Spinal cord (tissue), 10 donors: Measurements from ENCODE around the gene RAB27A. TPM values are rescaled to one million over a fixed set of nuclear protein-coding genes. Genes with fewer than 3 reads are reported as not detected.

Source experiments
- DNase-seq, 6 donors: peaks; one replicate each; pipeline versions ENCODE4 v3.0.0 to v3.0.0-alpha.2; 2013 to 2015; ENCODE audit warnings: low spot score in 6 of 6, low read depth in 4 of 6
- H3K27ac ChIP-seq: one replicate; pipeline ENCODE4 v1.5.1; 2013; ENCODE audit warnings: low read depth, low read length, control low read depth
- H3K27me3 ChIP-seq: one replicate; pipeline ENCODE4 v1.6.1; 2013; ENCODE audit warnings: low read length; ENCODE audit not compliant: control insufficient read depth, insufficient read depth
- H3K36me3 ChIP-seq: one replicate; pipeline ENCODE4 v1.6.1; 2013; ENCODE audit warnings: low read length; ENCODE audit not compliant: control insufficient read depth, insufficient read depth
- H3K4me1 ChIP-seq: one replicate; pipeline ENCODE4 v1.6.1; 2013; ENCODE audit warnings: low read length; ENCODE audit not compliant: control insufficient read depth, insufficient read depth
- H3K4me3 ChIP-seq: one replicate; pipeline ENCODE4 v1.5.1; 2013; ENCODE audit warnings: low read depth, low read length, control low read depth
- H3K9me3 ChIP-seq: one replicate; pipeline ENCODE4 v1.6.1; 2013; ENCODE audit warnings: low read length; ENCODE audit not compliant: control insufficient read depth, insufficient read depth
- WGBS: methylation state at CpG from one replicate; pipeline ENCODE4 v1.1.5; 2013; ENCODE audit warnings: missing lambda C conversion rate; ENCODE audit not compliant: insufficient coverage; 5-methylcytosine and 5-hydroxymethylcytosine counted together
- polyA plus RNA-seq, 2 donors: library from polyadenylated mRNA; unstranded; fragments of 120-200 nt; gene quantifications; one replicate each; pipeline ENCODE4 v1.2.1, GENCODE V29; 2013; ENCODE audit not compliant: insufficient read length in 2 of 2
- total RNA-seq, 2 donors: library from RNA; depleted of rRNA in 1 of 2; stranded (reverse); fragments of 120-200 nt in 1 of 2; fragments of >200 nt in 1 of 2; gene quantifications; one replicate each; pipeline versions ENCODE4 v1.2.3 to v1.2.4, GENCODE V29; 2013 to 2014
- donor health status: healthy.

Gene RAB27A
- total and polyA plus RNA-seq, 4 donors: 4.3 to 8.4 (median 7.1) TPM

- Histone ChIP-seq H3K9me3 (no peaks in the 10 kb centered on the region), H3K36me3 (no peaks in the 10 kb centered on the region), H3K27ac (no peak overlapping the region), H3K4me1 (no peaks in the 10 kb centered on the region), H3K27me3 (no peaks in the 10 kb centered on the region), H3K4me3 (no peak overlapping the region)
- no peak for DNase-seq
- 91% methylated on average over 1 of the region's 2 CpGs for WGBS
Measured at GRCh38 chr15:55234104-55234799, 55.4 kb downstream of the RAB27A start.

- no peak overlapping the region for H3K4me3 ChIP-seq
- no CpG with 5 or more reads among the region's 1 CpG for WGBS
Measured at GRCh38 chr15:55231455-55231854, 58.2 kb downstream of the RAB27A start.

GRCh38 chr15:55230953-55231352 is 58.7 kb downstream of the RAB27A start:
- DNase-seq: no peak
- H3K4me1 ChIP-seq: no peaks in the 10 kb centered on the region
- H3K27ac ChIP-seq: no peak overlapping the region
- no peaks in the 10 kb centered on the region for H3K9me3 ChIP-seq
- no peaks in the 10 kb centered on the region for H3K27me3 ChIP-seq
- H3K4me3 ChIP-seq: no peak overlapping the region
- WGBS: no CpG with 5 or more reads among the region's 1 CpG
- no peaks in the 10 kb centered on the region for H3K36me3 ChIP-seq

More at GRCh38 chr15:55231455-55231854, 58.2 kb downstream of the RAB27A start:
- DNase-seq: no peak
- Histone ChIP-seq H3K36me3 (no peaks in the 10 kb centered on the region), H3K9me3 (no peaks in the 10 kb centered on the region), H3K27me3 (no peaks in the 10 kb centered on the region), H3K27ac (no peak overlapping the region), H3K4me1 (no peaks in the 10 kb centered on the region)

- 78% methylated on average over 2 of the region's 3 CpGs for WGBS
- H3K4me3 ChIP-seq: no peak overlapping the region
- DNase-seq: no peak
Measured at GRCh38 chr15:55230051-55230670, 59.5 kb downstream of the RAB27A start.

GRCh38 chr15:55226127-55226526 is 63.5 kb downstream of the RAB27A start:
- H3K27me3 ChIP-seq: no peaks in the 10 kb centered on the region
- H3K36me3 ChIP-seq: no peaks in the 10 kb centered on the region
- H3K4me1 ChIP-seq: no peaks in the 10 kb centered on the region
- no peak overlapping the region for H3K4me3 ChIP-seq
- DNase-seq: no peak
- no peaks in the 10 kb centered on the region for H3K9me3 ChIP-seq
- H3K27ac ChIP-seq: no peak overlapping the region
- no CpG with 5 or more reads among the region's 2 CpGs for WGBS

More at GRCh38 chr15:55230051-55230670, 59.5 kb downstream of the RAB27A start:
- H3K27ac ChIP-seq: no peak overlapping the region
- H3K36me3 ChIP-seq: no peaks in the 10 kb centered on the region
- H3K9me3 ChIP-seq: no peaks in the 10 kb centered on the region
- H3K27me3 ChIP-seq: no peaks in the 10 kb centered on the region
- H3K4me1 ChIP-seq: no peaks in the 10 kb centered on the region

GRCh38 chr15:55224892-55225291 is 64.7 kb downstream of the RAB27A start:
- H3K27ac ChIP-seq: no peak overlapping the region
- H3K36me3 ChIP-seq: no peaks in the 10 kb centered on the region
- no peaks in the 10 kb centered on the region for H3K27me3 ChIP-seq
- no peak for DNase-seq
- H3K4me1 ChIP-seq: no peaks in the 10 kb centered on the region
- no peaks in the 10 kb centered on the region for H3K9me3 ChIP-seq
- no peak overlapping the region for H3K4me3 ChIP-seq

GRCh38 chr15:55222588-55222987 is 67.0 kb downstream of the RAB27A start:
- Histone ChIP-seq H3K4me3 (no peak overlapping the region), H3K9me3 (no peaks in the 10 kb centered on the region), H3K27me3 (no peaks in the 10 kb centered on the region), H3K4me1 (no peaks in the 10 kb centered on the region), H3K36me3 (no peaks in the 10 kb centered on the region), H3K27ac (no peak overlapping the region)
- DNase-seq: no peak

GRCh38 chr15:55221090-55222011 is 68.3 kb downstream of the RAB27A start:
- no peak overlapping the region for H3K4me3 ChIP-seq
- no peaks in the 10 kb centered on the region for H3K27me3 ChIP-seq
- H3K9me3 ChIP-seq: no peaks in the 10 kb centered on the region
- H3K27ac ChIP-seq: no peak overlapping the region
- no peaks in the 10 kb centered on the region for H3K36me3 ChIP-seq
- 91% methylated on average over 4 of the region's 6 CpGs for WGBS
- DNase-seq: no peak
- peaks cover 3% of the 10 kb centered on the region for H3K4me1 ChIP-seq

- DNase-seq: no peak
- H3K27me3 ChIP-seq: no peaks in the 10 kb centered on the region
- peaks cover 3% of the 10 kb centered on the region for H3K4me1 ChIP-seq
- no peak overlapping the region for H3K4me3 ChIP-seq
- H3K27ac ChIP-seq: no peak overlapping the region
- H3K36me3 ChIP-seq: no peaks in the 10 kb centered on the region
- H3K9me3 ChIP-seq: no peaks in the 10 kb centered on the region
Measured at GRCh38 chr15:55220606-55221005, 69.0 kb downstream of the RAB27A start.
